SK-N-MC (cell line): ENCODE data around the gene OARD1.

Experiments
- DNase-seq: peaks from one replicate; pipeline ENCODE4 v3.0.0-alpha.2; 2011; ENCODE audit warnings: low read depth, low spot score
- H3K27ac ChIP-seq: fragments of 200-600 bp; sonication (generic); 2 replicates; pipeline ENCODE4 v1.5.1; 2016; ENCODE audit warnings: mixed run types
- H3K36me3 ChIP-seq: fragments of 200-600 bp; sonication (generic); 2 replicates; pipeline ENCODE4 v1.6.1; 2017; ENCODE audit warnings: antibody characterized with exemption, low read length, mixed read lengths; ENCODE audit not compliant: insufficient read depth
- H3K4me3 ChIP-seq: fragments of 200-600 bp; sonication (generic); 2 replicates; pipeline ENCODE4 v1.5.1; 2016
- H3K9ac ChIP-seq: fragments of 200-600 bp; sonication (generic); 2 replicates; pipeline ENCODE4 v1.8.0; 2017; ENCODE audit warnings: mixed run types, mixed read lengths; ENCODE audit not compliant: insufficient read length
- H3K9me3 ChIP-seq: fragments of 200-600 bp; sonication (generic); 2 replicates; pipeline ENCODE4 v1.6.1; 2017; ENCODE audit warnings: low read depth, mild to moderate bottlenecking, antibody characterized with exemption, low read length, moderate library complexity, mixed read lengths
- EZH2 ChIP-seq: fragments of 200-600 bp; sonication (generic); IDR thresholded peaks from one replicate; pipeline ENCODE4 v1.6.1; 2017; ENCODE audit warnings: antibody characterized with exemption
- FOXP2 ChIP-seq: optimal IDR thresholded peaks from 2 replicates; pipeline ENCODE3; 2011; ENCODE audit warnings: mild to moderate bottlenecking, moderate library complexity; ENCODE audit not compliant: insufficient read depth; ENCODE audit errors: extremely low read length, control extremely low read depth
- POLR2AphosphoS5 ChIP-seq: IDR thresholded peaks from 2 replicates; pipeline ENCODE4 v1.6.1; 2012; ENCODE audit warnings: mild to moderate bottlenecking, low read depth, low read length, borderline replicate concordance

The OARD1 gene

GRCh38 chr6:41058783-41059181, 13.4 kb downstream of the OARD1 start:
- Histone ChIP-seq H3K36me3 (no peaks in the 10 kb centered on the region), H3K9me3 (no peaks in the 10 kb centered on the region), H3K27ac (no peak overlapping the region), H3K4me3 (no peak overlapping the region), H3K9ac (no peak overlapping the region)
- DNase-seq = no peak
- no peak for TF ChIP-seq POLR2AphosphoS5
- no peak for TF ChIP-seq EZH2
- TF ChIP-seq FOXP2 = no peak

DNA sequence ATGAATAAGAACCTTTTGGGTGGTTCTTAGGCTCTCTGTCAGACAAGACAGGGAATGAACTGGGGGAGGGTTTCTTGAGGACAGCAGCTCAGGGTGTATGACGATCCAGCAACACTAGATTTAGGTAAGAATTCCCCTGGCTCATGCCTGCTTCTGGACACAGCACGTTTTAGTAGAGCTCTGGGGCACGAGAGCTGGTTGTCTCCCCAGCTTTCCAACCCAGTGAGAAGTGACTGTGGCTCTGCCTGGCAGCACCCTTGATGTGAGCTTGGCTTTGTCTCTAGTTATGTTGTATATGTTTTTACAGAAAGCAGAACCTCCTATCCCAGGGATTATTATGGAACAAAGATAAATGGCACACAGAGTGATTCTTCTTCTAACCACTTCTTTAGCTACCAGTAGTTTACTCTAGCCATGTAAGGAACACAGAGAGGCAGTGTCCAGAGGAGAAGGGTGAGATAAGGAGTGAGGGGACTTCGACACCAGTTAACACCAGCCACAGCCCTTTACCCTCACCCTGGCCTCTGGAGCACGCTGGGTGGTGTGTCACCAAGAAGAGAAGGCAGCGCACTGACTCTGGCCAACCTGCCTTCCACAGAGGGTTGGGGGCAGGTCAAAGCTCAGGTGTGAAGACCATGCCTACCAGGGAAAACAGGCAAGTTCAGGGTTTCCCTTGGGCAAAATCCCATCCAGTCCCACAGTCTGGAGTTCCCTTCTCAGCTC, 15.2 kb downstream of the OARD1 start:
- no peak overlapping the region for H3K9ac ChIP-seq

DNA sequence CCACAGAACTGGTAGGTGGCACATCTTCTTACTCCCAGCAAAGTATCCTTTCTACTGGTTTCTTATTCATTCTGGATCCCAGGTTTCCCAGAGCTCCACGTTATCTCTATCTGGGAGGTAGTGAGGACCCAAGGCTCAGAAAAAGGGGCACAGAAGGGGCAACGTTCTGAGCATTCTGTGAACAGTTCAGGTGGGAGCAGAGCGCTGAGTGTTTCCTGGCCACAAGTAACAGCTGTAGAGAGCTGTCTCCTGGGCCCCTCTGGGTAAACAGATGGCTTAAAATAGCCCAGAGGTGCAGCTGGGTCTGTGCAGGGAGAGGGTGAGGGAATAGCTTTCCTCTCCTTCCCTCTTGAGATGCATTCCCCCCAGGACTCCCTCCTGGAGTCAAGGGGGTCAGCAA, 17.0 kb downstream of the OARD1 start:
- TF ChIP-seq EZH2 = no peak
- DNase-seq = no peak
- H3K4me3 ChIP-seq = no peak overlapping the region
- no peak overlapping the region for H3K27ac ChIP-seq
- H3K9me3 ChIP-seq = no peaks in the 10 kb centered on the region
- no peaks in the 10 kb centered on the region for H3K36me3 ChIP-seq
- H3K9ac ChIP-seq = no peak overlapping the region

More for the DNA sequence above, 15.2 kb downstream of the OARD1 start:
- TF ChIP-seq POLR2AphosphoS5 = no peak
- no peak for TF ChIP-seq EZH2
- TF ChIP-seq FOXP2 = no peak
- no peaks in the 10 kb centered on the region for H3K36me3 ChIP-seq
- H3K9me3 ChIP-seq = no peaks in the 10 kb centered on the region
- no peak for DNase-seq
- H3K27ac ChIP-seq = no peak overlapping the region
- H3K4me3 ChIP-seq = no peak overlapping the region

- TF ChIP-seq POLR2AphosphoS5 (no peak), FOXP2 (no peak), EZH2 (no peak)
- DNase-seq = no peak
- no peak overlapping the region for H3K9ac ChIP-seq
- no peak overlapping the region for H3K4me3 ChIP-seq
- H3K27ac ChIP-seq = no peak overlapping the region
- no peaks in the 10 kb centered on the region for H3K9me3 ChIP-seq
- no peaks in the 10 kb centered on the region for H3K36me3 ChIP-seq
Measured at GRCh38 chr6:41054511-41054910, 17.6 kb downstream of the OARD1 start.

DNA sequence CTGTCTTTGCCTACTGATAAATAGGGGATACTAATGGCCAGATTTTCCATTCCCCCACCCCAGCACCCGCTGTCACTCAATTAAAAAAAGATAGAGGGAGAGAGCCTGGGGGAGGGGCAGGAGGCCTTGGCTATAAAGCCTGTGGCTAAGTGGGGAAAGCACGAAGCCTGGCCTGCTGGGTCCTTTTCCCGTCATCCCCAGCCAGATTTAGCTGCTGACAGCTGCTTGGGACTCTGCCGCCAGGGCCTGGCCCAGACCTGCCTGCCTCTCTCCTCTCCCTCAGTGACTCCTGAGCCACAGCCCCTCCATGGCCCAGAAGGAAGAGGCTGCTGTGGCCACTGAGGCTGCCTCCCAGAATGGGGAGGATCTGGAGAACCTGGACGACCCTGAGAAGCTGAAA, 19.1 kb downstream of the OARD1 start, which contains the start of gene APOBEC2:
Gene APOBEC2 (plus strand): TSS at position 162 of the 400 bp plus-strand sequence. CDS start 146 bp downstream, at position 308.
- TF ChIP-seq POLR2AphosphoS5 (no peak), EZH2 (no peak), FOXP2 (no peak)
- no peak within 1 kb of the TSS for H3K4me3 ChIP-seq
- no peaks in the 10 kb centered on the region for H3K36me3 ChIP-seq
- no peak for DNase-seq
- H3K9me3 ChIP-seq = no peaks in the 10 kb centered on the region
- no peak within 1 kb of the TSS for H3K9ac ChIP-seq
- H3K27ac ChIP-seq = no peak within 1 kb of the TSS

DNA sequence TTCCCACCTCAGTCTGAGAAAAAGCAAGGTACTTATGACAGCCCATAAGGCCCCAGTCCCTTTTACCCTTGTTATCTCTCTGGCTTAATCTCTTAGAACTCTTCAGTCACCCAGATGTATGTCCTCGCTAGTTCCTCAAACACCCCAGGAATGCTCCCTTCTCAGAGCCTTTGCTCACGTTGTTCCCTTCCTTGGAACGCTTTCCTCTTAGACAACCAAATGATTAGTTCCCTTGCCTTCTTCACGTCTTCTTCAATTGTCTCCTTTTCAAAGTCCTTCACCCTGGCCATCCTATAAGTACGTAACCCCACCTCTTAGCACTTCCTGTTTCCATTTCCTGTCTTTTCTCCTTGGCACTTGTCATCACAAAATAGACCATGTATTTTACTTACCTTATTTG, 20.3 kb downstream of the OARD1 start:
- TF ChIP-seq EZH2 = no peak
- TF ChIP-seq POLR2AphosphoS5 = no peak
- TF ChIP-seq FOXP2 = no peak
- H3K9ac ChIP-seq = no peak overlapping the region
- H3K36me3 ChIP-seq = no peaks in the 10 kb centered on the region
- H3K9me3 ChIP-seq = no peaks in the 10 kb centered on the region
- no peak overlapping the region for H3K4me3 ChIP-seq
- no peak for DNase-seq
- H3K27ac ChIP-seq = no peak overlapping the region

DNA sequence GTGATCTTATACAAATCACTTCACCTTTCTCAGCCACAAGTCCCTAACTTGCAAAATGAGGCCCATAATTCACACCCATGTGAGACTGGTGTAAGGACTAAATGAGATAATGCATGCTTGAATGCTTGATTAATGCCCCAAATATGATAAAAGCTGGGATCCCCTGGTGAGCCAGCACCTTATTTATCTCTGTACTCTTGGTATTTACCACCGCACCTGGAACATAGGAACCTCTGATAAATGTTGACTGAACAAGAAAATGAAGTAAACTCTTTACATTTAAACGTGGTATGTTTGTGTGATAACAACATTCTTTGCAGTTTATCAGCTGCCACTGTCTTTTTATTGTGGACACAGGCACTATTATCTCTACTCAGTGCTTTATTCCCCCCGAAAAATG, 21.6 kb downstream of the OARD1 start:
- Histone ChIP-seq H3K36me3 (no peaks in the 10 kb centered on the region), H3K27ac (no peak overlapping the region), H3K9ac (no peak overlapping the region), H3K4me3 (no peak overlapping the region), H3K9me3 (no peaks in the 10 kb centered on the region)
- no peak for DNase-seq
- no peak for TF ChIP-seq EZH2
- TF ChIP-seq FOXP2 = no peak
- no peak for TF ChIP-seq POLR2AphosphoS5

DNA sequence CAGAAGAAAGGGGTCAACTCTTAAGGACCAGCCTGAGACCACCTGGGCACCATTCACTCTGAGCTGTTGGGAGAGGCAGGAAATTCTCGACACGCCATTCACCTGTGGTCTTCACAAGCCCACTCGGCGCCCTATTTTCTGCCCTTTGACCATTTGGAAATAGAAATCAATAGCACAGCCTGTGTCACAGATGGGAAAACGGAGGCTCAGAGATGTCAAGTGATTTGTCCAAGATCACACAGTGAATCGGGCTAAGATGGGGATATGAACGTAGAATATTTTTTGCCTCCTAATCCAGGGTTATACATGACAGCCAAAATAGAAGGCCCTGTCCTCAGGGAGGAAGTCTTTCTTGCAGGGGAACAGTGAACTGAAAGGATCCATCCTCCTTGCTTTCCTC, 22.2 kb downstream of the OARD1 start:
- no peak for TF ChIP-seq POLR2AphosphoS5
- no peak for TF ChIP-seq FOXP2
- no peak for TF ChIP-seq EZH2
- H3K4me3 ChIP-seq = no peak overlapping the region
- H3K27ac ChIP-seq = no peak overlapping the region
- no peaks in the 10 kb centered on the region for H3K9me3 ChIP-seq
- DNase-seq = no peak
- no peak overlapping the region for H3K9ac ChIP-seq
- no peaks in the 10 kb centered on the region for H3K36me3 ChIP-seq

GRCh38 chr6:41049521-41049920, 22.6 kb downstream of the OARD1 start:
- Histone ChIP-seq H3K27ac (no peak overlapping the region), H3K9me3 (no peaks in the 10 kb centered on the region), H3K4me3 (no peak overlapping the region), H3K36me3 (no peaks in the 10 kb centered on the region), H3K9ac (no peak overlapping the region)
- DNase-seq = no peak
- TF ChIP-seq EZH2 (no peak), POLR2AphosphoS5 (no peak), FOXP2 (no peak)
